ENCODE results near the gene SH2D2A. TPM values are rescaled to one million over a fixed set of nuclear protein-coding genes. Genes with fewer than 3 reads are reported as not detected.

The SH2D2A gene
- polyA plus RNA-seq = 5.3 TPM
- long read RNA-seq, donor 1 = 0 reads
- long read RNA-seq, donor 2 = 0 reads
- long read RNA-seq, donor 3 = 0 reads
- long read RNA-seq, donor 4 = 0 reads
- long read RNA-seq, donor 5 = 0 reads
- long read RNA-seq, donor 6, partial matches to known transcripts = 0 of 1 reads
- long read RNA-seq, donor 6, other reads (novel, unspliced or antisense) = 0 of 1 reads
- long read RNA-seq, donor 7, partial matches to known transcripts = 0 of 1 reads
- long read RNA-seq, donor 7, other reads (novel, unspliced or antisense) = 0 of 1 reads
- long read RNA-seq, donor 8, partial matches to known transcripts = 0 of 3 reads
- long read RNA-seq, donor 8, other reads (novel, unspliced or antisense) = 0 of 3 reads
- long read RNA-seq, donor 9 = 0 reads
- long read RNA-seq, donor 10 = 0 reads
- long read RNA-seq, donor 11 = 0 reads

GRCh38 chr1:156816561-156817328 lies at the start of gene SH2D2A:
SH2D2A (minus strand) TSS chr1:156816848; CDS start chr1:156816708, 140 bp downstream.
- Histone ChIP-seq H3K27me3 (ENCODE audit: control insufficient read depth, insufficient read depth, low read length) (peaks cover 26% of the 10 kb centered on the region), H3K27ac (ENCODE audit: low read length) (no peak within 1 kb of the TSS), H3K9me3 (ENCODE audit: control insufficient read depth, low read depth, low read length) (peaks cover 3% of the 10 kb centered on the region), H3K4me3 (ENCODE audit: low read length) (no peak within 1 kb of the TSS), H3K4me1 (ENCODE audit: control insufficient read depth, insufficient read depth, low read length) (peaks cover 14% of the 10 kb centered on the region), H3K36me3 (ENCODE audit: control insufficient read depth, insufficient read depth, low read length) (no peaks in the 10 kb centered on the region)
- no CpG with 5 or more reads among the region's 10 CpGs for WGBS (ENCODE audit: insufficient coverage, low lambda C conversion rate)
- DNase-seq = peak; percentile 46 to 47

DNA sequence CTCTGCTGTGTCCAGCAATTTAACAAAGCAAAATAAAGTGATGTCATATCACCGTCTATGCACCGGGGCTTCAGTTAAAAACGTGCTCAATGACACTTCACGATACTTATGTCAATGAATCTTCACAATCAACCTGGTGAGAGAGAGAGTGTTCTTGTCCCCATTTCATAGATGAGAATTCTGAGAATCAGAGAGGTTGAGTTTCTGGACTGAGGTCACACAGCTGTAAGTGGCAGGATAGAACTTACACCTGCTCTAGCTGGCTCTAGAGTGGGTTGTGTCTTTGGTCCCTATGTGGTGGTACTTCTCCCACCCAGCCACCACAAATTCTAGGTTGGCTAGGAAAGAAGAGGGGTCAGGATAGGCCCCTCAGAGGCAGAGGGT lies 49.2 kb upstream of the SH2D2A start:
- H3K9me3 ChIP-seq (ENCODE audit: control insufficient read depth, low read depth, low read length) = peaks cover 4% of the 10 kb centered on the region
- H3K4me3 ChIP-seq (ENCODE audit: low read length) = no peak overlapping the region
- no CpG with 5 or more reads among the region's 4 CpGs for WGBS (ENCODE audit: insufficient coverage, low lambda C conversion rate)
- peaks cover 69% of the 10 kb centered on the region for H3K27me3 ChIP-seq (ENCODE audit: control insufficient read depth, insufficient read depth, low read length)
- no peaks in the 10 kb centered on the region for H3K4me1 ChIP-seq (ENCODE audit: control insufficient read depth, insufficient read depth, low read length)
- H3K27ac ChIP-seq (ENCODE audit: low read length) = no peak overlapping the region
- H3K36me3 ChIP-seq (ENCODE audit: control insufficient read depth, insufficient read depth, low read length) = no peaks in the 10 kb centered on the region
- no peak for DNase-seq

- Histone ChIP-seq H3K36me3 (ENCODE audit: control insufficient read depth, insufficient read depth, low read length) (no peaks in the 10 kb centered on the region), H3K4me3 (ENCODE audit: low read length) (no peak overlapping the region), H3K4me1 (ENCODE audit: control insufficient read depth, insufficient read depth, low read length) (peaks cover 1% of the 10 kb centered on the region), H3K9me3 (ENCODE audit: control insufficient read depth, low read depth, low read length) (peaks cover 5% of the 10 kb centered on the region), H3K27me3 (ENCODE audit: control insufficient read depth, insufficient read depth, low read length) (peaks cover 75% of the 10 kb centered on the region), H3K27ac (ENCODE audit: low read length) (no peak overlapping the region)
- WGBS (ENCODE audit: insufficient coverage, low lambda C conversion rate) = 60% methylated on average over 2 of the region's 9 CpGs
- DNase-seq = no peak
These were observed 48.6 kb upstream of the SH2D2A start for GRCh38 chr1:156865258-156865657.

DNA sequence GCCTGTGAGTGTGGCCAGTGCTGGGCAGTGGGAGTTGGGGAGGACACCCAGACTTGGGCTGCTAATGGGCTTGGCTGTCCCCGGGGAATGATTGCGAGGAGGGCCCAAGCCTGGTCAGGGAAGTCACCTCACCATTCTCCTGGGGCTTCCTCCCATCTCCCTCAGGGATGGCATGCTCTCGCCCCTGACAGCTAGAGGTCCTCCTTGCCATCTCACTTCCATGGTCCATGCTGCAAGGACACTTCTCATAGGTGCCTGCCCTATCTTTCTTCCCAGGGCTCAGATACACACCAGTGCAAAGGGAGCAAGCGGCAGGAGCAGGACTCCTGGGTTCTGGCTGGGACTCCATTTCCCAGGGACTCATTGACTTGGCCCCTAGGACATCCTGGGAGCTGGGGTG lies 48.1 kb upstream of the SH2D2A start:
- WGBS (ENCODE audit: insufficient coverage, low lambda C conversion rate) = 100% methylated on average over 1 of the region's 4 CpGs
- DNase-seq = no peak
- no peaks in the 10 kb centered on the region for H3K36me3 ChIP-seq (ENCODE audit: control insufficient read depth, insufficient read depth, low read length)
- peaks cover 5% of the 10 kb centered on the region for H3K4me1 ChIP-seq (ENCODE audit: control insufficient read depth, insufficient read depth, low read length)
- H3K9me3 ChIP-seq (ENCODE audit: control insufficient read depth, low read depth, low read length) = peaks cover 9% of the 10 kb centered on the region
- no peak overlapping the region for H3K27ac ChIP-seq (ENCODE audit: low read length)
- no peak overlapping the region for H3K4me3 ChIP-seq (ENCODE audit: low read length)
- H3K27me3 ChIP-seq (ENCODE audit: control insufficient read depth, insufficient read depth, low read length) = peaks cover 79% of the 10 kb centered on the region

DNA sequence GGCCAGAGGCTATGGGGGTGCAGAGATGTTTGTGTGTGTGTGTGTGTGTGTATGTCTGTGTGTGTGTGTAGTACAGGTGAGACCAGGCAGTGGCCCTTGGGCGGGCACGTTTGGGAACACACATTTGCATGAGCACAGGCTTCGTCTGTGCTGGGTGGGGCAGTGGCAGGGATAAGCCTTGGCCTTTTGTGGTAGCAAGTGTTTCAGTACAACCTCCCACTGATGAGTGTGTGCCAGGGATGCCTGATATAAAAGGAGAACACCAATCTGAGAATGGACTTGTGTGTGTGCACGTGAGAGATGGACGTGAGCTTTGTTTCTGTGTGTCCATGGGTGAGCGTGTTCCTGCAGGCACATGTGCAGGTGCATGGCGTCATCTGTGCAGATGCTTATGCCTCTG lies 47.0 kb upstream of the SH2D2A start:
- Histone ChIP-seq H3K4me3 (ENCODE audit: low read length) (no peak overlapping the region), H3K36me3 (ENCODE audit: control insufficient read depth, insufficient read depth, low read length) (no peaks in the 10 kb centered on the region), H3K27me3 (ENCODE audit: control insufficient read depth, insufficient read depth, low read length) (peaks cover 86% of the 10 kb centered on the region), H3K9me3 (ENCODE audit: control insufficient read depth, low read depth, low read length) (peaks cover 11% of the 10 kb centered on the region), H3K4me1 (ENCODE audit: control insufficient read depth, insufficient read depth, low read length) (peaks cover 12% of the 10 kb centered on the region), H3K27ac (ENCODE audit: low read length) (no peak overlapping the region)
- no peak for DNase-seq
- WGBS (ENCODE audit: insufficient coverage, low lambda C conversion rate) = no CpG with 5 or more reads among the region's 7 CpGs

GRCh38 chr1:156862997-156863599 lies 46.5 kb upstream of the SH2D2A start:
- Histone ChIP-seq H3K4me3 (ENCODE audit: low read length) (no peak overlapping the region), H3K36me3 (ENCODE audit: control insufficient read depth, insufficient read depth, low read length) (no peaks in the 10 kb centered on the region), H3K9me3 (ENCODE audit: control insufficient read depth, low read depth, low read length) (peaks cover 11% of the 10 kb centered on the region), H3K4me1 (ENCODE audit: control insufficient read depth, insufficient read depth, low read length) (peaks cover 12% of the 10 kb centered on the region), H3K27ac (ENCODE audit: low read length) (no peak overlapping the region), H3K27me3 (ENCODE audit: control insufficient read depth, insufficient read depth, low read length) (peaks cover 89% of the 10 kb centered on the region)
- 10% methylated on average over 3 of the region's 10 CpGs for WGBS (ENCODE audit: insufficient coverage, low lambda C conversion rate)
- DNase-seq = no peak

DNA sequence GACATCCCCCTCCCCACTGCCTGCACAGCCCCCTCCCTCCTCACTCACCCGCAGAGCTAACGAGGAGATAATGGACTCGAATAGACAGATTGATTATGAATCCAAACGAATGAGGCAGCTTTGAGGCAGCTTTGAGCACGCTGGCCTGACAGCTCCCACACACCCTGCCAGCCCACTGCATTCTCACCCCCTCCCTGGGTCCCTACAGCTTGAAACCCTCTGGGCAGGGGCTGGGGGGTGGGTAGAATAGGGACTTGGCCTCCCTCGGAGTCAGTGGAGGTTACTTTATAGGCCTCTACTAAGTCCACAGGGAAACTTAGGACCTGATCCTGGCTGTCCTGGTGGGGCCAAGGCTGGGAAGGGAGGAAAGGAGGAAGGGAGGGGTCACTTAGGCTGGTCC lies 45.9 kb upstream of the SH2D2A start:
- no peaks in the 10 kb centered on the region for H3K36me3 ChIP-seq (ENCODE audit: control insufficient read depth, insufficient read depth, low read length)
- WGBS (ENCODE audit: insufficient coverage, low lambda C conversion rate) = no CpG with 5 or more reads among the region's 6 CpGs
- H3K27me3 ChIP-seq (ENCODE audit: control insufficient read depth, insufficient read depth, low read length) = peaks cover 90% of the 10 kb centered on the region
- H3K27ac ChIP-seq (ENCODE audit: low read length) = no peak overlapping the region
- peaks cover 11% of the 10 kb centered on the region for H3K9me3 ChIP-seq (ENCODE audit: control insufficient read depth, low read depth, low read length)
- DNase-seq = no peak
- H3K4me1 ChIP-seq (ENCODE audit: control insufficient read depth, insufficient read depth, low read length) = peaks cover 12% of the 10 kb centered on the region
- no peak overlapping the region for H3K4me3 ChIP-seq (ENCODE audit: low read length)

- H3K4me1 ChIP-seq (ENCODE audit: control insufficient read depth, insufficient read depth, low read length) = peaks cover 12% of the 10 kb centered on the region
- no CpG with 5 or more reads among the region's 69 CpGs for WGBS (ENCODE audit: insufficient coverage, low lambda C conversion rate)
- H3K9me3 ChIP-seq (ENCODE audit: control insufficient read depth, low read depth, low read length) = peaks cover 11% of the 10 kb centered on the region
- H3K27me3 ChIP-seq (ENCODE audit: control insufficient read depth, insufficient read depth, low read length) = peaks cover 94% of the 10 kb centered on the region
- H3K4me3 ChIP-seq (ENCODE audit: low read length) = peak within 1 kb of the TSS; percentile 9
- peak in 1 of 2 donors; percentile 31 for DNase-seq
- no peak within 1 kb of the TSS for H3K27ac ChIP-seq (ENCODE audit: low read length)
- H3K36me3 ChIP-seq (ENCODE audit: control insufficient read depth, insufficient read depth, low read length) = no peaks in the 10 kb centered on the region
These were observed 44.2 kb upstream of the SH2D2A start, which contains the start of gene NTRK1 for GRCh38 chr1:156860628-156861423. NTRK1 (plus strand) TSS chr1:156860865; CDS start chr1:156860935, 70 bp downstream.

DNA sequence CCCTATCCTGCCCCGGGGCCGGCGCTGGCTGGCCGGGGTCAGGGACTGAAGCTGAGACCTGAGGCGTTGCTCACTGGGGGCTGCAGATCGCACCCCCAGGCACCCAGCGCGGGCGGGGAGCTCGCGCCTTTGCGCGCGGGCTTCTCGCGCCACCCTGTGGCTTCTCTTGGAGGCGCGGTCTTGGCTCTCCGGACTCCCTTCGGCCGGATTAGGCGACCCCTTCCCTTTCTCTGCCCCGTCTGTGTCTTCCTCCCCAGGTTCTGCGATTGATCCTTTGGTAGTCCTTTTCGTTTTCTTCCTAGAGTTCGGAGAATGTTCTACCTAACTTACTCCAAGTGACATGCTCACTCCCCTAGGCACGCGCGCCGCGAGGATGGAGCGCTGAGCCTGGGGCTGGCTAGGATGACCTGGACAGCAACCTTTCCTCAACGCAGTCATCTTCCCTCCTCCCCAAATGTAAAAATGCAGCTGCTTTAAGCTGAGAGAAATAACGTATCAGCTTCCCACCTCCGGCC lies 43.5 kb upstream of the SH2D2A start:
- Histone ChIP-seq H3K27me3 (ENCODE audit: control insufficient read depth, insufficient read depth, low read length) (peaks cover 90% of the 10 kb centered on the region), H3K4me1 (ENCODE audit: control insufficient read depth, insufficient read depth, low read length) (peaks cover 12% of the 10 kb centered on the region), H3K4me3 (ENCODE audit: low read length) (peak overlapping the region; percentile 9), H3K27ac (ENCODE audit: low read length) (no peak overlapping the region), H3K9me3 (ENCODE audit: control insufficient read depth, low read depth, low read length) (peaks cover 11% of the 10 kb centered on the region), H3K36me3 (ENCODE audit: control insufficient read depth, insufficient read depth, low read length) (no peaks in the 10 kb centered on the region)
- WGBS (ENCODE audit: insufficient coverage, low lambda C conversion rate) = no CpG with 5 or more reads among the region's 35 CpGs
- peak in 1 of 2 donors; percentile 44 for DNase-seq

Measured in large intestine (tissue), 12 donors.